Hepatocyte (in vitro differentiated cells): ENCODE results near the gene OR2A5. TPM values are rescaled to one million over a fixed set of nuclear protein-coding genes. Genes with fewer than 3 reads are reported as not detected.

Experiments
- DNase-seq: peaks from one replicate; pipeline ENCODE4 v3.0.0-alpha.2; 2016; ENCODE audit warnings: low spot score
- H2AFZ ChIP-seq: fragments of 200-600 bp; sonication (generic); 2 replicates; pipeline ENCODE4 v1.6.0; 2016; ENCODE audit warnings: antibody characterized with exemption, mild to moderate bottlenecking
- H3K27ac ChIP-seq: fragments of 200-600 bp; sonication (generic); 2 replicates; pipeline ENCODE4 v1.5.1; 2016; ENCODE audit warnings: mild to moderate bottlenecking
- H3K27me3 ChIP-seq: fragments of 200-600 bp; sonication (generic); 2 replicates; pipeline ENCODE4 v1.6.1; 2016
- H3K36me3 ChIP-seq: fragments of 200-600 bp; sonication (generic); replicated peaks from 2 replicates; pipeline ENCODE4 v1.5.1; 2016; ENCODE audit warnings: low read depth; ENCODE audit not compliant: insufficient read depth
- H3K4me1 ChIP-seq: fragments of 200-600 bp; sonication (generic); 2 replicates; pipeline ENCODE4 v1.5.1; 2016; ENCODE audit warnings: mild to moderate bottlenecking, moderate library complexity; ENCODE audit not compliant: insufficient read depth
- H3K4me2 ChIP-seq: fragments of 200-600 bp; sonication (generic); 2 replicates; pipeline ENCODE4 v1.6.0; 2016
- H3K4me3 ChIP-seq: fragments of 200-600 bp; sonication (generic); 2 replicates; pipeline ENCODE4 v1.5.1; 2016; ENCODE audit warnings: mild to moderate bottlenecking
- H3K79me2 ChIP-seq: fragments of 200-600 bp; sonication (generic); 2 replicates; pipeline ENCODE4 v1.6.0; 2017; ENCODE audit warnings: mild to moderate bottlenecking
- H3K9me2 ChIP-seq: fragments of 200-600 bp; sonication (generic); replicated peaks from 2 replicates; pipeline ENCODE4 v1.6.0; 2017; ENCODE audit warnings: mild to moderate bottlenecking; ENCODE audit not compliant: insufficient read depth
- H3K9me3 ChIP-seq: fragments of 200-600 bp; sonication (generic); 2 replicates; pipeline ENCODE4 v1.5.1; 2016; ENCODE audit warnings: low read depth, mild to moderate bottlenecking
- H4K20me1 ChIP-seq: fragments of 200-600 bp; sonication (generic); 2 replicates; pipeline ENCODE4 v1.6.0; 2016; ENCODE audit warnings: mild to moderate bottlenecking; ENCODE audit not compliant: insufficient read depth, poor library complexity, severe bottlenecking
- EZH2 ChIP-seq: fragments of 200-600 bp; sonication (generic); IDR thresholded peaks from 2 replicates; pipeline ENCODE4 v1.6.1; 2016; ENCODE audit warnings: antibody characterized with exemption, mild to moderate bottlenecking, borderline replicate concordance
- EZH2phosphoT487 ChIP-seq: fragments of 200-600 bp; sonication (generic); IDR thresholded peaks from one replicate; pipeline ENCODE4 v1.6.1; 2018; ENCODE audit warnings: antibody characterized with exemption, mild to moderate bottlenecking, low read depth, moderate library complexity; ENCODE audit not compliant: unreplicated experiment, severe bottlenecking
- WGBS: methylation state at CpG from one replicate; pipeline ENCODE4 v1.1.6; 2016; ENCODE audit warnings: low lambda C conversion rate; ENCODE audit errors: missing lambda C conversion rate; 5-methylcytosine and 5-hydroxymethylcytosine counted together
- polyA plus RNA-seq: library from polyadenylated mRNA; unstranded; fragments of >200 nt; fragmentation: Nextera tagmentation; extraction: Ambion mirVana; gene quantifications from 2 replicates; pipeline ENCODE4 v1.2.1, GENCODE V29; 2016
- total RNA-seq: library from RNA; depleted of rRNA; stranded (reverse); fragments of >200 nt; gene quantifications from 2 replicates; pipeline ENCODE4 v1.2.3, GENCODE V29; 2014
- TF ChIP-seq, protein P1 (sequence below): fragments of 200-600 bp; sonication (generic); IDR thresholded peaks from 2 replicates; pipeline ENCODE4 v1.5.1; 2016; ENCODE audit warnings: antibody characterized with exemption, mild to moderate bottlenecking; ENCODE audit not compliant: poor library complexity

Gene OR2A5
- total and polyA plus RNA-seq, 2 experiments from 2014 or later: 0.10 to 0.77 TPM

DNA sequence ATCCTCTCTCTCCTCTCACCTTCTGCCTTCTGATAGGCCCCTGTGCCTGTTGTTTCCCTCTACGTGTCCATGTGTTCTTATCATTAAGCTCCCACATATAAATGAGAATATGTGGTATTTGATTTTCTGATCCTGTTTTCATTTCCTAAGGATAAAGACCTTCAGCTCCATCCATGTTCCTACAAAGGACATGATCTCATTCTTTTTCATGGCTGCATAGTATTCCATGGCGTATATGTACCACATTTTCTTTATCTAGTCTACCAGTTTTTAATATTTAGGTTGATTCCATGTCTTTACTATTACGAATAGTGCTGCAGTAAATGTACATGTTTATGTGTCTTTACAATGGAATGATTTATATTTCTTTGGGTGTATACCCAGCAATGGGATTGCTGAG lies 41.9 kb downstream of the OR2A5 start:
- Histone ChIP-seq H4K20me1 (no peaks in the 10 kb centered on the region), H2AFZ (no peak overlapping the region), H3K79me2 (no peaks in the 10 kb centered on the region), H3K4me3 (no peak overlapping the region), H3K9me2 (no peaks in the 10 kb centered on the region), H3K4me2 (no peak overlapping the region), H3K9me3 (no peaks in the 10 kb centered on the region), H3K36me3 (no peaks in the 10 kb centered on the region), H3K27me3 (no peaks in the 10 kb centered on the region), H3K27ac (no peak overlapping the region), H3K4me1 (no peaks in the 10 kb centered on the region)
- no peak for DNase-seq
- 89% methylated on average over 3 of the region's 3 CpGs for WGBS
- TF ChIP-seq EZH2phosphoT487 (no peak), EZH2 (no peak)

DNA sequence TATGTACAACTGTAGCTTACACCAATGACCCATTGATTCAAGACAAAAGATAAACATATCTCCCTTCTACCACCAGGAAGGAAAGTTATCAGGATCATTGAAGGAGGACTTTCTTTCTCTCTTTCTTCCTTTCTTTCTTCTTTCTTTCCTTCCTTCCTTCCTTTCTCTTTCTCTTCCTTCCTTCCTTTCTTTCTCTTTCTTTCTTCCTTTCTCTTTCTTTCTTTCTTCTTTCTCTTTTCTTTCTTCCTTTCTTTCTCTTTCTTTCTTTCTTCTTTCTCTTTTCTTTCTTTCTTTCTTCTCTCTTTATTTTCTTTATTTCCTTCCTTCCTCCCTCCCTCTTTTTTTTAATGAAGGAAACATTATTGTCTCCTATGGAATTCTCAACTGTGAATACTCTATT lies 50.0 kb downstream of the OR2A5 start:
- no peaks in the 10 kb centered on the region for H3K9me3 ChIP-seq
- TF ChIP-seq EZH2phosphoT487 (no peak), EZH2 (no peak)
- TF ChIP-seq, protein P1, sequence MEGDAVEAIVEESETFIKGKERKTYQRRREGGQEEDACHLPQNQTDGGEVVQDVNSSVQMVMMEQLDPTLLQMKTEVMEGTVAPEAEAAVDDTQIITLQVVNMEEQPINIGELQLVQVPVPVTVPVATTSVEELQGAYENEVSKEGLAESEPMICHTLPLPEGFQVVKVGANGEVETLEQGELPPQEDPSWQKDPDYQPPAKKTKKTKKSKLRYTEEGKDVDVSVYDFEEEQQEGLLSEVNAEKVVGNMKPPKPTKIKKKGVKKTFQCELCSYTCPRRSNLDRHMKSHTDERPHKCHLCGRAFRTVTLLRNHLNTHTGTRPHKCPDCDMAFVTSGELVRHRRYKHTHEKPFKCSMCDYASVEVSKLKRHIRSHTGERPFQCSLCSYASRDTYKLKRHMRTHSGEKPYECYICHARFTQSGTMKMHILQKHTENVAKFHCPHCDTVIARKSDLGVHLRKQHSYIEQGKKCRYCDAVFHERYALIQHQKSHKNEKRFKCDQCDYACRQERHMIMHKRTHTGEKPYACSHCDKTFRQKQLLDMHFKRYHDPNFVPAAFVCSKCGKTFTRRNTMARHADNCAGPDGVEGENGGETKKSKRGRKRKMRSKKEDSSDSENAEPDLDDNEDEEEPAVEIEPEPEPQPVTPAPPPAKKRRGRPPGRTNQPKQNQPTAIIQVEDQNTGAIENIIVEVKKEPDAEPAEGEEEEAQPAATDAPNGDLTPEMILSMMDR: no peak

DNA sequence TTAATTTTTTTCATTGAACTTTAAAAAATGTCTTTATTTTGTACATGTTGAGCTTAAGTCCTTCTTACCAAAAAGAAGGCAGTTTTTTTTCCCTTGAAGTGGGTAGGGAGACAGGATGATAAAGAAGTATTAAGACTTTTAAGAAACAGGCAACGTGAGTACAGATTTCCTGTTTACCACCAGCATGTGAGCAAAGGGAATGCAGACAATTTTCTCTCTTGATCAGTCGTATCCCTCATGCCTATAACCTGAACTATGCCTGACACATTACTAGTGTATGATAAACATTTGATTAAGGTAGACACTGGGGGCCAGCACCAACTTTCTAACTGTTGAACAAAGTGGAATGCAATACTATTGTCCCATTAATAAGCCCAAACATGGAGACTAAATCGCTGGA lies 51.9 kb downstream of the OR2A5 start:
- Histone ChIP-seq H3K4me2 (no peak overlapping the region), H3K27ac (no peak overlapping the region), H3K4me3 (no peak overlapping the region), H4K20me1 (no peaks in the 10 kb centered on the region), H3K4me1 (no peaks in the 10 kb centered on the region), H3K9me2 (no peaks in the 10 kb centered on the region), H3K9me3 (no peaks in the 10 kb centered on the region), H3K79me2 (no peaks in the 10 kb centered on the region), H3K36me3 (no peaks in the 10 kb centered on the region), H3K27me3 (no peaks in the 10 kb centered on the region), H2AFZ (no peak overlapping the region)
- TF ChIP-seq, protein P1: no peak
- TF ChIP-seq EZH2 (no peak), EZH2phosphoT487 (no peak)
- DNase-seq: no peak
- 65% methylated on average over 3 of the region's 3 CpGs for WGBS

More for the DNA sequence above, 50.0 kb downstream of the OR2A5 start:
- H4K20me1 ChIP-seq: no peaks in the 10 kb centered on the region
- H3K4me1 ChIP-seq: no peaks in the 10 kb centered on the region
- no peaks in the 10 kb centered on the region for H3K27me3 ChIP-seq
- H2AFZ ChIP-seq: no peak overlapping the region
- H3K36me3 ChIP-seq: no peaks in the 10 kb centered on the region
- H3K4me3 ChIP-seq: no peak overlapping the region
- H3K79me2 ChIP-seq: no peaks in the 10 kb centered on the region
- no peak overlapping the region for H3K27ac ChIP-seq
- no peak for DNase-seq
- H3K4me2 ChIP-seq: no peak overlapping the region
- H3K9me2 ChIP-seq: no peaks in the 10 kb centered on the region

DNA sequence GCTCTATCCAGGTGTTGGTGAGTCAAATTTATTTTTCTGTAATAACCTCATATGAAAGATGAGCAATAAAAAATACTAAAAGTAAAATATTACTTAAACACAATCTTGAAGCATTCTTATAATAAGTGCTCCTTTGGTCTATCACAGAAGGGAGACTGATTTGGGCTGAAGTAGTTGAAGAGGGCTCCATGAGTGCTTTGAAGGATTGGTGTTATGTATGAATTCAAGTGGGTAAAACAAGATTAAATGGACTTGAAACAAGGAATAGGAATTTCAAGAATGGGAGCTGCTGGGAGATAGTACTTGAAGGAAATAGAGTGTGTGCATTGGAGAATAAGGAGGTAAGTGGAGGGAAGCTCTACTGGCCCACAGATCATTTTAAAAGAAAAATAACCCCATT lies 53.3 kb downstream of the OR2A5 start:
- TF ChIP-seq EZH2 (no peak), EZH2phosphoT487 (no peak)
- TF ChIP-seq, protein P1: no peak
- no peak overlapping the region for H2AFZ ChIP-seq
- no peaks in the 10 kb centered on the region for H3K9me2 ChIP-seq
- no peaks in the 10 kb centered on the region for H3K36me3 ChIP-seq
- no peak for DNase-seq
- no peaks in the 10 kb centered on the region for H3K79me2 ChIP-seq
- H3K4me3 ChIP-seq: no peak overlapping the region
- H4K20me1 ChIP-seq: no peaks in the 10 kb centered on the region
- no peaks in the 10 kb centered on the region for H3K27me3 ChIP-seq
- H3K27ac ChIP-seq: no peak overlapping the region
- H3K9me3 ChIP-seq: no peaks in the 10 kb centered on the region
- H3K4me1 ChIP-seq: no peaks in the 10 kb centered on the region
- H3K4me2 ChIP-seq: no peak overlapping the region
